Progenitor cell of endocrine pancreas (in vitro differentiated cells): ENCODE measurements around the gene STARD10. TPM values are rescaled to one million over a fixed set of nuclear protein-coding genes. Genes with fewer than 3 reads are reported as not detected.
A peak's percentile ranks its signal among the peaks of the same experiment; 100 is the strongest.

ENCODE experiments used
- DNase-seq: peaks from one replicate; pipeline ENCODE4 v3.0.0; 2021; ENCODE audit warnings: low spot score; ENCODE audit not compliant: unreplicated experiment
- H3K27ac Mint-ChIP-seq: 2 replicates; pipeline ENCODE4 v1.8.0; 2021; ENCODE audit warnings: mild to moderate bottlenecking, moderate library complexity, mixed read lengths
- H3K27me3 Mint-ChIP-seq: 2 replicates; pipeline ENCODE4 v1.8.0; 2021; ENCODE audit warnings: mixed read lengths
- H3K36me3 Mint-ChIP-seq: 2 replicates; pipeline ENCODE4 v1.8.0; 2022; ENCODE audit warnings: mixed read lengths; ENCODE audit not compliant: insufficient read depth
- H3K4me1 Mint-ChIP-seq: 2 replicates; pipeline ENCODE4 v1.8.0; 2021; ENCODE audit warnings: low read depth, mixed read lengths
- H3K4me3 Mint-ChIP-seq: 2 replicates; pipeline ENCODE4 v1.8.0; 2021; ENCODE audit warnings: low read depth, mild to moderate bottlenecking, moderate library complexity, mixed read lengths
- H3K9me3 Mint-ChIP-seq: 2 replicates; pipeline ENCODE4 v1.8.0; 2021; ENCODE audit warnings: low read depth, mixed read lengths
- CTCF ChIP-seq: fragments of 200-600 bp; sonication (generic); IDR thresholded peaks from one replicate; pipeline ENCODE4 v1.5.0; 2021; ENCODE audit warnings: antibody characterized with exemption, mild to moderate bottlenecking; ENCODE audit not compliant: unreplicated experiment
- total RNA-seq: library from RNA; stranded (reverse); gene quantifications from 2 replicates; pipeline ENCODE4 v1.2.1, GENCODE V29; 2021

STARD10 gene
- total RNA-seq, 1 donor from 2014 or later = 212 TPM

DNA sequence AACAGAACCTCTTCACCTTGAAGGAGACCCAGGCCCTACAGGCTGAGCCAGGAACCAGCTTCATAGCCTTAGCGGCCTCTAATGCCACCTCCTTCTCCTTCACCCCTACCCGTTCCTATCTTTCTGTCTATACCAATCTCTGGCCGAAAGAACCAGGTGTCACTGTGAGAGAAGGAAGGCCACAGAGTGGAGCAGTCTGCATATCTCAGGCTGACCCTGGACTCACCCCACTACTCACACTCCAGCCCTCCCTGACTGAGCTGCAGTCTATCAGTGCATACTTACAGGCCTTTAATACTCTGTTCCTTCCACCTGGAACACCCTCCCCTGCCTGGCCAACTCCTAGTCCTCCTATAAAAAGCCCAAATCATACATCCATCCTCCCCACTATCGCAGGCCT lies 74.3 kb downstream of the STARD10 start:
- peaks cover 4% of the 10 kb centered on the region for H3K36me3 Mint-ChIP-seq
- DNase-seq = no peak
- peak overlapping the region; percentile 19 for H3K27ac Mint-ChIP-seq
- H3K27me3 Mint-ChIP-seq = no peaks in the 10 kb centered on the region
- no peaks in the 10 kb centered on the region for H3K9me3 Mint-ChIP-seq
- no peak for TF ChIP-seq CTCF
- no peak overlapping the region for H3K4me3 Mint-ChIP-seq
- peaks cover 21% of the 10 kb centered on the region for H3K4me1 Mint-ChIP-seq

GRCh38 chr11:72719144-72719543 lies 74.7 kb downstream of the STARD10 start:
- Mint-ChIP-seq H3K9me3 (no peaks in the 10 kb centered on the region), H3K4me1 (peaks cover 21% of the 10 kb centered on the region), H3K27ac (no peak overlapping the region), H3K36me3 (peaks cover 4% of the 10 kb centered on the region), H3K4me3 (no peak overlapping the region), H3K27me3 (no peaks in the 10 kb centered on the region)
- no peak for TF ChIP-seq CTCF
- DNase-seq = no peak

DNA sequence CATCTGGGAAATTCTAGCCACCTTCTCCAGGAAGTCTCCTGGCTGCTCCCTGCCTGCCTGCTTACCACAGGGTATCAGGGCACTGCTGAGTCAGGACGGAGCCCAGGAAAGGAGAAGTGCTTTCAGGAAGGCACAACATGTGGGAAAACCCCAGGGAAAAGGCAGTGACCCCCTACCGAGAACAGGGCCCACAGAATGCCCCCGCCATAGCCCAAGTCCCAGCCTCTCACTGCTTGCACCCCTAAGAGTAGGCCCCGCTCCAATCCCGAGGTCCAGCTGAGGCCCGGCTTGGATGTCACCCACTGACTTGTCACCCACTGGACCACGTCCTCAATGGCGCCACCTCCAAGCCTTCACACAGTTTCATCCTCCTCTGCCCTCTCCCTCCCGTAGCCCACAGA lies 75.7 kb downstream of the STARD10 start:
- TF ChIP-seq CTCF = no peak
- Mint-ChIP-seq H3K4me1 (peaks cover 21% of the 10 kb centered on the region), H3K27ac (peak overlapping the region; percentile 71), H3K36me3 (peaks cover 3% of the 10 kb centered on the region), H3K9me3 (no peaks in the 10 kb centered on the region), H3K27me3 (no peaks in the 10 kb centered on the region), H3K4me3 (no peak overlapping the region)
- no peak for DNase-seq

DNA sequence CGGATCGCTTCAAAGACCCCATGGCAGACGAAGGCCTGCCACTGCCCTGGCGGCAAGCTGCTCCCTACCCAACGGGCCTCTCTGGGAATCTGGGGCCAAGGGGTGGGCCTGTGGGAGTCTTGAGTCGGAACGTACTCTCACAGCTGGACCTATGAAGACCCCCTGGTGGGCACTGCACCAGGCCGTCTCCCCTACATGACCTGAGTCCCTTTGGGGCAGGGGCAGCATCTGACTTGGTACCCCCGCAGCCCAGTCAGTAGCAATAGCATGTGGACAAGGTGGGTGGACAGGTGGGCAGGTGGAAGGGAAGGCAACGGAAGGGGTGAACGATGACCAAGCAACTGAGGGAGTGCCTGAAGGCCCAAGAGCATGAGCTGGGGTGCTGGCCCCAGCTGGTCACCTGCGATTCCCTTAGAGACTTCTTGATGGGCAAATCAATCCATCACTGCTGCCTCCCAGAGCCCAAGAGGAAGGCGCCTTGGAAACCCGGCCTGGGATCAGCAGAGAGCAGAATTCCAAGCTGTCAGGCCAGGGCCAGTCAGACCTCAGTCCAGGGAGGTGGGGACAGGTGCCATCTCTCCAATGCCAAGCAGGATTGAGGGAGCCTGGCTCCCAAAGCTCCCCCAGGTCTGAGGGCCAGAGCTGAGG lies 76.9 kb downstream of the STARD10 start:
- no peak for TF ChIP-seq CTCF
- Mint-ChIP-seq H3K36me3 (peaks cover 6% of the 10 kb centered on the region), H3K4me1 (peaks cover 19% of the 10 kb centered on the region), H3K4me3 (no peak overlapping the region), H3K27me3 (no peaks in the 10 kb centered on the region), H3K27ac (no peak overlapping the region), H3K9me3 (no peaks in the 10 kb centered on the region)
- no peak for DNase-seq

DNA sequence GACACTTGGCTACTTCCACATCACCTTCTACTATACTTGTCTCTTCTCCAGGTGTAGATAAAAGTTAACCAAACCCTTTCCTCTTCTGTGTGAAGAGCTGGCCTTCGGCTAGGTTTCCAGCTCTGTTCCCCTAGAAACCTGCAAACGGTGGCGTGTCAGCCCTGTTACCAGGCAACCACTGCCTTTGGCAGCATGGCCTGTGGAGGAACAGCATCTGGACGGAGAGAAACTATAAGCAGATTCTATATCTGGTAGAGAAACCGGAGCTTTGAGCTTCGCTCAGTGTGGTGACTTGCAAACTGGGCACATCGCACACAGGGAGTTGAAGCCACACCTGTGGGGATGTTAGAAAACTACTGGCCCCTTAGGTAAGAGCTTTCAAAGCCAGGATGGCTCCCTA lies 77.6 kb downstream of the STARD10 start:
- H3K4me1 Mint-ChIP-seq = peaks cover 14% of the 10 kb centered on the region
- peak overlapping the region; percentile 78 for H3K27ac Mint-ChIP-seq
- peak overlapping the region; percentile 19 for H3K4me3 Mint-ChIP-seq
- no peak for DNase-seq
- H3K27me3 Mint-ChIP-seq = no peaks in the 10 kb centered on the region
- no peaks in the 10 kb centered on the region for H3K9me3 Mint-ChIP-seq
- peaks cover 7% of the 10 kb centered on the region for H3K36me3 Mint-ChIP-seq
- TF ChIP-seq CTCF = no peak
